ENCODE measurements around the gene ITPKA.

- TF ChIP-seq POLR2AphosphoS5 (IDR thresholded peaks at IDR 0.05; ENCODE audit: low read depth, low read length) (no peak), CTCF (IDR thresholded peaks at IDR 0.05) (no peak), TCF7L2 (IDR thresholded peaks at IDR 0.05; ENCODE audit: low read depth, low read length) (no peak)
Measured at GRCh38 chr15:41494190-41494921, 682 bp downstream of the ITPKA start.

Data from Panc1 (cell line).